NCI-H1694 treated with DMSO at 0.1 percent for 48 hours (cell line): ENCODE measurements around the gene NEUROD6.

Experiments used
- DNase-seq: peaks from one replicate; lab custom pipeline; 2025; lab: John Stamatoyannopoulos, UW

Gene NEUROD6

GRCh38 chr7:31340603-31341002 is at the start of gene NEUROD6:
Gene NEUROD6, minus strand, starts transcription at chr7:31340726. Its CDS starts 1,458 bp downstream, at chr7:31339268.
- peak; percentile 99 for DNase-seq

GRCh38 chr7:31384466-31384865 is 43.9 kb upstream of the NEUROD6 start:
- DNase-seq = no peak

GRCh38 chr7:31382722-31383121 is 42.2 kb upstream of the NEUROD6 start:
- DNase-seq = no peak

GRCh38 chr7:31373337-31374289 is 33.1 kb upstream of the NEUROD6 start:
- DNase-seq = peak; percentile 79

GRCh38 chr7:31372231-31372959 is 31.9 kb upstream of the NEUROD6 start:
- peak; percentile 86 for DNase-seq

- no peak for DNase-seq
Measured at GRCh38 chr7:31371621-31372020, 31.1 kb upstream of the NEUROD6 start.

- no peak for DNase-seq
Measured at GRCh38 chr7:31370609-31371008, 30.1 kb upstream of the NEUROD6 start.

- no peak for DNase-seq
Measured at GRCh38 chr7:31368620-31369019, 28.1 kb upstream of the NEUROD6 start.

- no peak for DNase-seq
Measured at GRCh38 chr7:31363496-31363895, 23.0 kb upstream of the NEUROD6 start.

- no peak for DNase-seq
Measured at GRCh38 chr7:31363051-31363450, 22.5 kb upstream of the NEUROD6 start.

GRCh38 chr7:31362401-31362800 is 21.9 kb upstream of the NEUROD6 start:
- no peak for DNase-seq

GRCh38 chr7:31358467-31358866 is 17.9 kb upstream of the NEUROD6 start:
- no peak for DNase-seq

GRCh38 chr7:31345421-31345820 is 4.9 kb upstream of the NEUROD6 start:
- no peak for DNase-seq

GRCh38 chr7:31343516-31344305 is 3.2 kb upstream of the NEUROD6 start:
- no peak for DNase-seq

- DNase-seq = peak; percentile 68
Measured at GRCh38 chr7:31341141-31341540, 615 bp upstream of the NEUROD6 start.

- peak; percentile 65 for DNase-seq
Measured at GRCh38 chr7:31340051-31340450, 475 bp downstream of the NEUROD6 start.

GRCh38 chr7:31338706-31339105 is 1.8 kb downstream of the NEUROD6 start:
- no peak for DNase-seq

GRCh38 chr7:31337002-31337565 is 3.4 kb downstream of the NEUROD6 start:
- no peak for DNase-seq

GRCh38 chr7:31336202-31337001 is 4.1 kb downstream of the NEUROD6 start:
- no peak for DNase-seq

- no peak for DNase-seq
Measured at GRCh38 chr7:31335884-31336201, 4.7 kb downstream of the NEUROD6 start.

GRCh38 chr7:31335161-31335856 is 5.2 kb downstream of the NEUROD6 start:
- DNase-seq = no peak
